Loucy (cell line): ENCODE results near the gene EPB41L3.

Source experiments
- H2AFZ ChIP-seq: fragments of 200-600 bp; sonication (generic); 2 replicates; pipeline ENCODE4 v1.6.0; 2016; ENCODE audit warnings: antibody characterized with exemption, mild to moderate bottlenecking, low read length, moderate library complexity
- H3F3A ChIP-seq: fragments of 200-600 bp; 2 replicates; pipeline ENCODE4 v1.6.0; 2016; ENCODE audit warnings: antibody characterized with exemption, low read depth, mild to moderate bottlenecking
- H3K27me3 ChIP-seq: fragments of 200-600 bp; sonication (generic); 2 replicates; pipeline ENCODE4 v1.6.1; 2014; ENCODE audit warnings: low read length, mild to moderate bottlenecking; ENCODE audit not compliant: insufficient read depth, poor library complexity, severe bottlenecking
- H3K36me3 ChIP-seq: fragments of 200-600 bp; sonication (generic); 2 replicates; pipeline ENCODE4 v1.6.1; 2016; ENCODE audit warnings: low read length; ENCODE audit not compliant: insufficient read depth
- H3K4me1 ChIP-seq: fragments of 200-600 bp; sonication (generic); 2 replicates; pipeline ENCODE4 v1.5.1; 2014; ENCODE audit warnings: low read length, mild to moderate bottlenecking; ENCODE audit not compliant: insufficient read depth, poor library complexity, severe bottlenecking
- H3K4me2 ChIP-seq: fragments of 200-600 bp; sonication (generic); 2 replicates; pipeline ENCODE4 v1.6.0; 2014; ENCODE audit warnings: antibody characterized with exemption, low read length, low read depth, mild to moderate bottlenecking; ENCODE audit not compliant: poor library complexity, severe bottlenecking
- H3K4me3 ChIP-seq: fragments of 200-600 bp; sonication (generic); 2 replicates; pipeline ENCODE4 v1.5.1; 2014; ENCODE audit warnings: low read length, mild to moderate bottlenecking, mixed read lengths; ENCODE audit not compliant: poor library complexity, severe bottlenecking
- H3K79me2 ChIP-seq: fragments of 200-600 bp; sonication (generic); 2 replicates; pipeline ENCODE4 v1.6.1; 2014; ENCODE audit warnings: low read length; ENCODE audit not compliant: insufficient read depth
- H3K9ac ChIP-seq: fragments of 200-600 bp; sonication (generic); 2 replicates; pipeline ENCODE4 v1.6.0; 2014; ENCODE audit warnings: mild to moderate bottlenecking, low read depth, low read length, moderate library complexity; ENCODE audit not compliant: poor library complexity, severe bottlenecking
- H3K9me2 ChIP-seq: fragments of 200-600 bp; sonication (generic); replicated peaks from 2 replicates; pipeline ENCODE4 v1.6.1; 2016; ENCODE audit warnings: low read depth, low read length, mixed read lengths
- H3K9me3 ChIP-seq: fragments of 200-600 bp; sonication (generic); 2 replicates; pipeline ENCODE4 v1.6.1; 2014; ENCODE audit warnings: mild to moderate bottlenecking, antibody characterized with exemption, low read length, low read depth; ENCODE audit not compliant: insufficient read depth
- H4K20me1 ChIP-seq: fragments of 200-600 bp; sonication (generic); 2 replicates; pipeline ENCODE4 v1.6.0; 2014; ENCODE audit warnings: antibody characterized with exemption, low read length, mild to moderate bottlenecking; ENCODE audit not compliant: insufficient read depth, poor library complexity, severe bottlenecking
- CTCF ChIP-seq: fragments of 200-600 bp; sonication (generic); conservative IDR thresholded peaks from 2 replicates; pipeline ENCODE4 v1.5.1; 2014; ENCODE audit warnings: mild to moderate bottlenecking, antibody characterized with exemption, low read length
- EZH2phosphoT487 ChIP-seq: fragments of 200-600 bp; IDR thresholded peaks from 2 replicates; pipeline ENCODE4 v1.6.1; 2018; ENCODE audit warnings: antibody characterized with exemption, mild to moderate bottlenecking, moderate library complexity, borderline replicate concordance

EPB41L3 gene

GRCh38 chr18:5508821-5509220 lies 35.0 kb downstream of the EPB41L3 start:
- Histone ChIP-seq H3K79me2 (no peaks in the 10 kb centered on the region), H3K9me3 (no peaks in the 10 kb centered on the region; the same call in 1 of the 2 replicates), H2AFZ (no peak overlapping the region), H3K4me3 (no peak overlapping the region), H3K36me3 (no peaks in the 10 kb centered on the region), H3K4me2 (no peak overlapping the region), H3K4me1 (no peaks in the 10 kb centered on the region), H3K27me3 (no peaks in the 10 kb centered on the region), H3K9me2 (no peaks in the 10 kb centered on the region), H3F3A (no peaks in the 10 kb centered on the region), H4K20me1 (no peaks in the 10 kb centered on the region), H3K9ac (no peak overlapping the region)
- no peak for TF ChIP-seq CTCF
- TF ChIP-seq EZH2phosphoT487, result no peak

- TF ChIP-seq CTCF, result no peak
- no peak for TF ChIP-seq EZH2phosphoT487
- Histone ChIP-seq H3K36me3 (no peaks in the 10 kb centered on the region), H3K4me3 (no peak overlapping the region), H4K20me1 (no peaks in the 10 kb centered on the region), H3K9me2 (no peaks in the 10 kb centered on the region), H3K27me3 (no peaks in the 10 kb centered on the region), H3K4me2 (no peak overlapping the region), H3K79me2 (no peaks in the 10 kb centered on the region), H3K4me1 (no peaks in the 10 kb centered on the region), H3F3A (no peaks in the 10 kb centered on the region), H3K9me3 (no peaks in the 10 kb centered on the region; the same call in 1 of the 2 replicates), H3K9ac (no peak overlapping the region), H2AFZ (no peak overlapping the region)
Observed at GRCh38 chr18:5507756-5508155, 36.0 kb downstream of the EPB41L3 start.

GRCh38 chr18:5506174-5506573 lies 37.6 kb downstream of the EPB41L3 start:
- no peak overlapping the region for H3K4me2 ChIP-seq
- no peaks in the 10 kb centered on the region for H3K36me3 ChIP-seq
- H3K9me3 ChIP-seq, result no peaks in the 10 kb centered on the region; the same call in 1 of the 2 replicates
- H3F3A ChIP-seq, result no peaks in the 10 kb centered on the region
- no peak overlapping the region for H3K4me3 ChIP-seq
- TF ChIP-seq CTCF (no peak), EZH2phosphoT487 (no peak)
- H3K4me1 ChIP-seq, result no peaks in the 10 kb centered on the region
- no peaks in the 10 kb centered on the region for H3K27me3 ChIP-seq
- no peaks in the 10 kb centered on the region for H3K9me2 ChIP-seq
- no peak overlapping the region for H2AFZ ChIP-seq
- no peaks in the 10 kb centered on the region for H3K79me2 ChIP-seq
- H4K20me1 ChIP-seq, result no peaks in the 10 kb centered on the region
- H3K9ac ChIP-seq, result no peak overlapping the region
